Measurements from ENCODE around the gene LDB3.

The LDB3 gene

GRCh38 chr10:86709396-86710185 is 41.3 kb downstream of the LDB3 start:
- no peak for TF ChIP-seq CTCF (IDR thresholded peaks at IDR 0.05; ENCODE audit: extremely low read depth, missing control alignments)

GRCh38 chr10:86710987-86711512 is 42.7 kb downstream of the LDB3 start:
- peak; percentile 97 for DNase-seq (ENCODE audit: low spot score)
- TF ChIP-seq CTCF (IDR thresholded peaks at IDR 0.05; ENCODE audit: extremely low read depth, missing control alignments): peak; percentile 73

More at GRCh38 chr10:86709396-86710185, 41.3 kb downstream of the LDB3 start:
- DNase-seq (ENCODE audit: low spot score): no peak

- TF ChIP-seq CTCF (IDR thresholded peaks at IDR 0.05; ENCODE audit: extremely low read depth, missing control alignments): no peak
- DNase-seq (ENCODE audit: low spot score): peak; percentile 90
Measured at GRCh38 chr10:86711513-86712316, 43.4 kb downstream of the LDB3 start.

GRCh38 chr10:86712317-86712707 is 44.0 kb downstream of the LDB3 start:
- TF ChIP-seq CTCF (IDR thresholded peaks at IDR 0.05; ENCODE audit: extremely low read depth, missing control alignments): no peak
- DNase-seq (ENCODE audit: low spot score): peak; percentile 85

- no peak for DNase-seq (ENCODE audit: low spot score)
- no peak for TF ChIP-seq CTCF (IDR thresholded peaks at IDR 0.05; ENCODE audit: extremely low read depth, missing control alignments)
Measured at GRCh38 chr10:86715156-86715795, 47.0 kb downstream of the LDB3 start.

- DNase-seq (ENCODE audit: low spot score): no peak
- no peak for TF ChIP-seq CTCF (IDR thresholded peaks at IDR 0.05; ENCODE audit: extremely low read depth, missing control alignments)
Measured at GRCh38 chr10:86715836-86716235, 47.5 kb downstream of the LDB3 start.

All from GM20000 (cell line).